SK-N-SH (cell line): ENCODE data around the gene DUSP3. TPM values are rescaled to one million over a fixed set of nuclear protein-coding genes. Genes with fewer than 3 reads are reported as not detected.

ENCODE experiments used
- CTCF ChIA-PET: fragments of 300-600, 350-600 bp; formaldehyde crosslinking; extraction: SDS; loops from one replicate; lab custom pipeline; 2021; lab: Yijun Ruan, JAX
- POLR2A ChIA-PET: fragments of 350-600 bp; sonication (Branson Sonifier 250); formaldehyde crosslinking; extraction: SDS; loops from one replicate; lab custom pipeline; 2020; ENCODE audit warnings: antibody characterized with exemption, inconsistent platforms; lab: Yijun Ruan, JAX
- DNase-seq: peaks from one replicate; pipeline ENCODE4 v3.0.0; 2012
- H2AFZ ChIP-seq: fragments of 200-600 bp; sonication (generic); 2 replicates; pipeline ENCODE4 v1.8.1; 2016; ENCODE audit warnings: antibody characterized with exemption, mild to moderate bottlenecking, low read depth
- H3F3A ChIP-seq: fragments of 200-600 bp; sonication (generic); replicated peaks from 2 replicates; pipeline ENCODE3; 2016; ENCODE audit warnings: antibody characterized with exemption, mild to moderate bottlenecking; ENCODE audit not compliant: insufficient read depth
- H3K27ac ChIP-seq, 2 experiments: fragments of 200-500 bp in 1 of 2; fragments of 200-600 bp in 1 of 2; sonication (Bioruptor generic) in 1 of 2; sonication (generic), shearing (Covaris generic) in 1 of 2; 2 replicates each; pipeline versions ENCODE4 v1.5.1 to v1.6.1; 2014 to 2016; ENCODE audit warnings: low read depth in 2 of 2, inconsistent platforms in 1 of 2, low read length in 1 of 2, mild to moderate bottlenecking in 1 of 2, mixed read lengths in 1 of 2
- H3K27me3 ChIP-seq: fragments of 200-600 bp; sonication (generic), shearing (Covaris generic); 2 replicates; pipeline ENCODE4 v1.6.1; 2016; ENCODE audit warnings: mixed run types; ENCODE audit not compliant: insufficient read depth
- H3K36me3 ChIP-seq, 2 experiments: fragments of 200-500 bp in 1 of 2; fragments of 200-600 bp in 1 of 2; sonication (Bioruptor generic) in 1 of 2; sonication (generic) in 1 of 2; replicated peaks in 1 of 2; 2 replicates each; pipeline versions ENCODE3 to v1.5.1; 2014 to 2016; ENCODE audit warnings: low read length in 1 of 2, mild to moderate bottlenecking in 1 of 2; ENCODE audit not compliant: insufficient read depth in 2 of 2, control insufficient read depth in 1 of 2
- H3K4me1 ChIP-seq, 2 experiments: fragments of 200-500 bp in 1 of 2; fragments of 200-600 bp in 1 of 2; sonication (Bioruptor generic) in 1 of 2; sonication (generic), shearing (Covaris generic) in 1 of 2; 2 replicates each; pipeline versions ENCODE4 v1.5.1 to v1.6.1; 2014 to 2016; ENCODE audit warnings: low read depth in 1 of 2, low read length in 1 of 2, mixed run types in 1 of 2; ENCODE audit not compliant: insufficient read depth in 2 of 2, control insufficient read depth in 1 of 2
- H3K4me2 ChIP-seq: fragments of 200-600 bp; sonication (generic), shearing (Covaris generic); 2 replicates; pipeline ENCODE4 v1.6.1; 2017; ENCODE audit warnings: mixed run types
- H3K4me3 ChIP-seq, 2 experiments: fragments of 200-500 bp in 1 of 2; fragments of 200-600 bp in 1 of 2; sonication (Bioruptor generic) in 1 of 2; sonication (generic), shearing (Covaris generic) in 1 of 2; 2 replicates each; pipeline versions ENCODE4 v1.5.1 to v1.8.1; 2014 to 2016; ENCODE audit warnings: low read depth in 2 of 2, inconsistent platforms in 1 of 2, low read length in 1 of 2, mild to moderate bottlenecking in 1 of 2, mixed read lengths in 1 of 2, moderate library complexity in 1 of 2
- H3K79me2 ChIP-seq: fragments of 200-600 bp; sonication (generic); 2 replicates; pipeline ENCODE4 v1.8.1; 2017; ENCODE audit warnings: mild to moderate bottlenecking; ENCODE audit not compliant: insufficient read depth
- H3K9ac ChIP-seq: fragments of 200-600 bp; sonication (generic); 2 replicates; pipeline ENCODE4 v1.6.1; 2017; ENCODE audit warnings: mixed run types
- H3K9me2 ChIP-seq: fragments of 200-600 bp; sonication (generic); 2 replicates; pipeline ENCODE4 v1.6.1; 2017; ENCODE audit warnings: mixed run types
- H3K9me3 ChIP-seq: fragments of 200-600 bp; sonication (generic); 2 replicates; pipeline ENCODE4 v1.6.1; 2017; ENCODE audit warnings: mixed run types, mild to moderate bottlenecking, moderate library complexity
- H4K20me1 ChIP-seq: fragments of 200-600 bp; sonication (generic); 2 replicates; pipeline ENCODE4 v1.6.1; 2017; ENCODE audit warnings: mild to moderate bottlenecking, mixed run types; ENCODE audit not compliant: insufficient read depth
- CHD2 ChIP-seq: fragments of 150-350 bp; IDR thresholded peaks from 2 replicates; pipeline ENCODE4 v1.6.1; 2018; ENCODE audit warnings: low read length; ENCODE audit not compliant: partially characterized antibody
- CTCF ChIP-seq: fragments of 200-600 bp; sonication (generic); IDR thresholded peaks from 2 replicates; pipeline ENCODE4 v1.6.1; 2017; ENCODE audit warnings: antibody characterized with exemption, mild to moderate bottlenecking, moderate library complexity
- FOSL2 ChIP-seq: IDR thresholded peaks from 2 replicates; pipeline ENCODE4 v1.4.0; 2012; ENCODE audit warnings: low read depth, mild to moderate bottlenecking, moderate library complexity, borderline replicate concordance
- GABPA ChIP-seq: IDR thresholded peaks from 2 replicates; pipeline ENCODE4 v1.4.0; 2012; ENCODE audit warnings: low read depth, mild to moderate bottlenecking
- JUND ChIP-seq: IDR thresholded peaks from 2 replicates; pipeline ENCODE4 v1.4.0; 2012
- MXI1 ChIP-seq: IDR thresholded peaks from 2 replicates; pipeline ENCODE4 v1.6.1; 2012; ENCODE audit warnings: mild to moderate bottlenecking, low read depth, low read length, improper control_type of control experiment
- NFIC ChIP-seq: IDR thresholded peaks from 2 replicates; pipeline ENCODE4 v1.4.0; 2012; ENCODE audit warnings: borderline replicate concordance
- NRF1 ChIP-seq: IDR thresholded peaks from 2 replicates; pipeline ENCODE4 v1.6.1; 2012; ENCODE audit warnings: low read depth, mild to moderate bottlenecking, low read length
- POLR2AphosphoS5 ChIP-seq: IDR thresholded peaks from 2 replicates; pipeline ENCODE4 v1.6.1; 2012; ENCODE audit warnings: low read depth, low read length
- RAD21 ChIP-seq: IDR thresholded peaks from 2 replicates; pipeline ENCODE4 v1.6.1; 2012; ENCODE audit warnings: mild to moderate bottlenecking, low read length
- RCOR1 ChIP-seq: fragments of 150-350 bp; IDR thresholded peaks from 2 replicates; pipeline ENCODE4 v1.6.1; 2017; ENCODE audit warnings: antibody characterized with exemption, low read length
- REST ChIP-seq: IDR thresholded peaks from 2 replicates; pipeline ENCODE4 v1.6.1; 2012; ENCODE audit warnings: mild to moderate bottlenecking, low read depth, low read length, moderate library complexity
- RXRA ChIP-seq: IDR thresholded peaks from 2 replicates; pipeline ENCODE4 v1.4.0; 2012; ENCODE audit warnings: low read depth, mild to moderate bottlenecking, borderline replicate concordance
- TCF12 ChIP-seq: IDR thresholded peaks from 2 replicates; pipeline ENCODE4 v1.4.0; 2012
- TEAD4 ChIP-seq: IDR thresholded peaks from 2 replicates; pipeline ENCODE4 v1.4.0; 2012; ENCODE audit warnings: mild to moderate bottlenecking, borderline replicate concordance; ENCODE audit not compliant: insufficient read depth
- USF1 ChIP-seq: IDR thresholded peaks from 2 replicates; pipeline ENCODE4 v1.4.0; 2012; ENCODE audit warnings: low read depth, borderline replicate concordance
- USF2 ChIP-seq: fragments of 150-350 bp; IDR thresholded peaks from 2 replicates; pipeline ENCODE4 v1.6.1; 2017; ENCODE audit warnings: antibody characterized with exemption, low read length, low read depth, borderline replicate concordance
- YY1 ChIP-seq: IDR thresholded peaks from 2 replicates; pipeline ENCODE4 v1.4.0; 2012; ENCODE audit warnings: low read depth, mild to moderate bottlenecking
- WGBS: methylation state at CpG from one replicate; pipeline ENCODE4 v1.1.6; 2017; ENCODE audit warnings: low lambda C conversion rate; 5-methylcytosine and 5-hydroxymethylcytosine counted together
- polyA plus RNA-seq, 3 experiments: library from polyadenylated mRNA; depleted of rRNA; stranded (reverse); fragments of >200 nt; gene quantifications; 2 replicates each; pipeline ENCODE4 v1.2.3, GENCODE V29; 2012

Gene DUSP3
- polyA plus RNA-seq, 1 of the 3 experiments (the other 2 are of a cell fraction), result 31.5 TPM

- no peak overlapping the region for H2AFZ ChIP-seq
- peaks cover 2 to 8% of the 10 kb centered on the region in 2 experiments; a peak in 1 of 4 replicates for H3K4me1 ChIP-seq
- CTCF ChIA-PET, result interaction anchor here (0.7 to 2.1 kb wide), 4 partner anchors 13 to 196 kb away, joined by 4 to 14 read pairs (median 4); no protein-coding TSS in a partner anchor
- no peak overlapping the region for H3K4me3 ChIP-seq
- POLR2A ChIA-PET, result no interaction called here
- no peak for DNase-seq
- no peaks in the 10 kb centered on the region for H3K27me3 ChIP-seq
- H4K20me1 ChIP-seq, result peaks cover 15% of the 10 kb centered on the region
- H3K4me2 ChIP-seq, result no peak overlapping the region
- no peak for TF ChIP-seq NRF1
- TF ChIP-seq CTCF, result no peak
- TF ChIP-seq YY1, result no peak
- TF ChIP-seq RXRA, result no peak
- no peak for TF ChIP-seq CHD2
- no peak for TF ChIP-seq MXI1
- no peak for TF ChIP-seq POLR2AphosphoS5
- no peak for TF ChIP-seq NFIC
- no peak for TF ChIP-seq TCF12
- no peak for TF ChIP-seq FOSL2
- no peak for TF ChIP-seq RAD21
- no peak for TF ChIP-seq USF2
- TF ChIP-seq GABPA, result no peak
- TF ChIP-seq, all 33 proteins: peak for 0
- H3K79me2 ChIP-seq, result peaks cover 45% of the 10 kb centered on the region
- H3K9ac ChIP-seq, result no peak overlapping the region
- H3F3A ChIP-seq, result peaks cover 18% of the 10 kb centered on the region
- 93% methylated on average over 8 of the region's 10 CpGs for whole genome bisulfite sequencing
- peaks cover 47 to 52% of the 10 kb centered on the region in 2 experiments for H3K36me3 ChIP-seq
- no peak overlapping the region for H3K27ac ChIP-seq
- H3K9me2 ChIP-seq, result no peaks in the 10 kb centered on the region
- no peaks in the 10 kb centered on the region for H3K9me3 ChIP-seq
These were observed 5.7 kb downstream of the DUSP3 start for GRCh38 chr17:43772877-43773648.

GRCh38 chr17:43771463-43771862, 7.3 kb downstream of the DUSP3 start:
- CTCF ChIA-PET, result interaction anchor here (1.5 to 2.1 kb wide), 2 partner anchors 11 to 77 kb away, joined by 4 to 14 read pairs; no protein-coding TSS in a partner anchor
- H3K27ac ChIP-seq, result no peak overlapping the region
- H3K9me3 ChIP-seq, result no peaks in the 10 kb centered on the region
- peaks cover 29% of the 10 kb centered on the region for H3K79me2 ChIP-seq
- H3K36me3 ChIP-seq, result peaks cover 44 to 58% of the 10 kb centered on the region in 2 experiments
- H3K27me3 ChIP-seq, result no peaks in the 10 kb centered on the region
- H3K4me1 ChIP-seq, result no peaks in the 10 kb centered on the region
- H3K4me2 ChIP-seq, result no peak overlapping the region
- 99% methylated on average over 9 of the region's 9 CpGs for WGBS
- H3K9ac ChIP-seq, result no peak overlapping the region
- no peak for DNase-seq
- peaks cover 13% of the 10 kb centered on the region for H4K20me1 ChIP-seq
- H3K4me3 ChIP-seq, result no peak overlapping the region
- no peaks in the 10 kb centered on the region for H3K9me2 ChIP-seq
- POLR2A ChIA-PET, result no interaction called here
- H2AFZ ChIP-seq, result no peak overlapping the region
- H3F3A ChIP-seq, result peaks cover 18% of the 10 kb centered on the region
- TF ChIP-seq USF1 (no peak), TEAD4 (no peak), RAD21 (no peak), NFIC (no peak), REST (no peak), USF2 (no peak), RXRA (no peak), CHD2 (no peak), JUND (no peak), YY1 (no peak), RCOR1 (no peak)
